ENCODE measurements around the gene NUAK2. TPM values are rescaled to one million over a fixed set of nuclear protein-coding genes. Genes with fewer than 3 reads are reported as not detected.

The NUAK2 gene
- total and polyA plus RNA-seq, 2 donors (not counting 3 experiments of a cell fraction or from before 2014, with no cell fraction given), result 1.8 to 2.5 TPM

- intact Hi-C loops (cut with micrococcal nuclease), result no loop called here
- no peak overlapping the region for H2AFZ ChIP-seq (ENCODE audit: low read depth, low read length)
- H3K4me3 ChIP-seq (replicated peaks in 1 of 3; ENCODE audit: insufficient read depth in 1 of 3, low read depth in 1 of 3, low read length in 3 of 3), result no peak overlapping the region
- no peaks in the 10 kb centered on the region for H3K36me3 ChIP-seq (ENCODE audit: control insufficient read depth in 2 of 2, extremely low read depth in 1 of 2, insufficient read depth in 2 of 2, low read length in 2 of 2)
- DNase-seq (ENCODE audit: low read depth, low spot score) (no peak), FAIRE-seq (no peak)
- no TSS peak for BruUV-seq (replicated peaks)
- no peak overlapping the region for H3K4me2 ChIP-seq (ENCODE audit: insufficient read depth, low read length)
- H3K79me2 ChIP-seq (ENCODE audit: control insufficient read depth, insufficient read depth, low read length), result no peaks in the 10 kb centered on the region
- H3K9me3 ChIP-seq (replicated peaks; ENCODE audit: control insufficient read depth, insufficient read depth, low read length), result no peaks in the 10 kb centered on the region
- dilution Hi-C loops (cut with MboI; ENCODE audit: extremely low pct_ligation_motif_present, low sequenced_read_pairs), result no loop called here
- H3K9me1 ChIP-seq (replicated peaks; ENCODE audit: control insufficient read depth, extremely low read depth, insufficient read depth, low read length), result no peaks in the 10 kb centered on the region
- H3K4me1 ChIP-seq (ENCODE audit: control insufficient read depth, extremely low read depth, insufficient read depth, low read length), result peaks cover 29% of the 10 kb centered on the region
- ChIA-PET CTCF (interaction anchor here (0.6 to 17.5 kb wide), 6 partner anchors 8 to 219 kb away, joined by 3 to 1536 read pairs (median 20); partner anchors contain the start of gene NUAK2), POLR2A (no interaction called here)
- TF ChIP-seq POLR2AphosphoS5 (IDR thresholded peaks at IDR 0.05; ENCODE audit: insufficient read depth, low read depth, low read length) (no peak), EZH2 (IDR thresholded peaks at IDR 0.05; ENCODE audit: borderline replicate concordance, low read depth, low read length, severe bottlenecking) (no peak), MAX (IDR thresholded peaks at IDR 0.05; ENCODE audit: insufficient read depth, insufficient read length) (no peak), MYC (IDR thresholded peaks at IDR 0.05; ENCODE audit: low read depth, low read length) (no peak), FOS (IDR thresholded peaks at IDR 0.05; ENCODE audit: borderline replicate concordance, insufficient read depth, low read length) (no peak), GATA2 (IDR thresholded peaks at IDR 0.05; ENCODE audit: insufficient read depth, insufficient read length, low read depth, low read length) (no peak), CTCF (IDR thresholded peaks at IDR 0.05; ENCODE audit: extremely low read depth in 1 of 2, insufficient read depth in 1 of 2, low read depth in 1 of 2, low read length in 2 of 2) (no peak), POLR2A (IDR thresholded peaks at IDR 0.05; ENCODE audit: low read depth, low read length) (no peak), JUN (IDR thresholded peaks at IDR 0.05; ENCODE audit: borderline replicate concordance, insufficient read depth, insufficient read length, low read depth) (no peak)
- H3K9ac ChIP-seq (replicated peaks; ENCODE audit: extremely low read depth, insufficient read depth, low read length), result no peak overlapping the region
- no peaks in the 10 kb centered on the region for H4K20me1 ChIP-seq (replicated peaks; ENCODE audit: control insufficient read depth, extremely low read depth, insufficient read depth, low read length)
- H3K27ac ChIP-seq (ENCODE audit: insufficient read depth, low read depth, low read length), result no peak overlapping the region
- H3K27me3 ChIP-seq (ENCODE audit: control insufficient read depth in 2 of 2, insufficient read depth in 2 of 2, low read length in 2 of 2), result no peaks in the 10 kb centered on the region
Measured at GRCh38 chr1:205269711-205270110, 51.8 kb downstream of the NUAK2 start.
